ENCODE results near the gene C10orf105.

Gene C10orf105

DNA sequence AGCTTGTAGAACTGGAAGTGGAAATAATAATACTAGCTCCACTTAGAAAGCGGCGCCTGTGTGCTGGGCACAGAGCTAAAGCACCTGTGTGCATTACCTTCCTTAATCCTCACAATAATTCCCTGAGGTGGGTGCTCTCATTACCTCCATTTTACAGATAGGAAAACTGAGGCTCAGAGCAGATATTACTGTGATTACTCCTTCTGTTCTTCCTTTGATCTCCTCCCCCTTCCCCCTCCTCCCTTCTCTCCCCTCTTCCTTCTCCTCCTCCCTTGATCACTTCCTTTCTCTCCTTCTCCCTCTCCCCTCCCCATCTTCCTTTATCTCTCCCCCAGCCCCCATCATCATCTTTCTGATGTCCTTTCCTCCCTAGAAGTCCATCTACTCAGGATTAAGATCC, 55.0 kb downstream of the C10orf105 start:
- H3K9me3 Mint-ChIP-seq = peaks cover 2 to 4% of the 10 kb centered on the region in 2 donors
- H3K27me3 Mint-ChIP-seq = peaks cover 0 to 19% of the 10 kb centered on the region in 2 donors
- no peak for ATAC-seq (replicated peaks)
- no peak for DNase-seq
- H3K27ac Mint-ChIP-seq = no peak overlapping the region
- no peaks in the 10 kb centered on the region for H3K36me3 Mint-ChIP-seq
- peaks cover 17 to 19% of the 10 kb centered on the region in 2 donors for H3K4me1 Mint-ChIP-seq
- no peak overlapping the region for H3K4me3 Mint-ChIP-seq

DNA sequence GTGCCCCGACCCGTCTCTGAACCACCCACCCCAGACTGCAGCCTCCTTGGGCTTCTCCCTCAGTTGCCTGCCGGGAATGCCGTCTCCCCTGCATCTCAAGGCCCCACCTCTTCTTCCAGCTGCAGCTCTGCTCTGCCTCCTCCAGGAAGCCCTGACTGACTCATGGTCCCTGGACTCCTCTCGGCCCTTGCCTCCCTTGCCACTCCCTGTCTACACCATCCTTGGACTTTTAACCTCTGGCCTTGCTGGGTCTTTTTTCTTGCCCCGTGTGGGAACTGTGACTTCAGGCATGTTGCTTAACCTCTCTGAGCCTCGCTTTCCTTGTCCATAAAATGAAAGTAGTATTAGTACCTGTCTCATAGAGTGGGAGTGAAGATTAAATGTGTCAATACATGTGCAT, 56.3 kb downstream of the C10orf105 start:
- H3K27me3 Mint-ChIP-seq = peaks cover 0 to 22% of the 10 kb centered on the region in 2 donors
- H3K9me3 Mint-ChIP-seq = peaks cover 2 to 4% of the 10 kb centered on the region in 2 donors
- no peaks in the 10 kb centered on the region for H3K36me3 Mint-ChIP-seq
- no peak for DNase-seq
- no peak overlapping the region for H3K4me3 Mint-ChIP-seq
- no peak for ATAC-seq (replicated peaks)
- peaks cover 17 to 19% of the 10 kb centered on the region in 2 donors for H3K4me1 Mint-ChIP-seq
- no peak overlapping the region for H3K27ac Mint-ChIP-seq

DNA sequence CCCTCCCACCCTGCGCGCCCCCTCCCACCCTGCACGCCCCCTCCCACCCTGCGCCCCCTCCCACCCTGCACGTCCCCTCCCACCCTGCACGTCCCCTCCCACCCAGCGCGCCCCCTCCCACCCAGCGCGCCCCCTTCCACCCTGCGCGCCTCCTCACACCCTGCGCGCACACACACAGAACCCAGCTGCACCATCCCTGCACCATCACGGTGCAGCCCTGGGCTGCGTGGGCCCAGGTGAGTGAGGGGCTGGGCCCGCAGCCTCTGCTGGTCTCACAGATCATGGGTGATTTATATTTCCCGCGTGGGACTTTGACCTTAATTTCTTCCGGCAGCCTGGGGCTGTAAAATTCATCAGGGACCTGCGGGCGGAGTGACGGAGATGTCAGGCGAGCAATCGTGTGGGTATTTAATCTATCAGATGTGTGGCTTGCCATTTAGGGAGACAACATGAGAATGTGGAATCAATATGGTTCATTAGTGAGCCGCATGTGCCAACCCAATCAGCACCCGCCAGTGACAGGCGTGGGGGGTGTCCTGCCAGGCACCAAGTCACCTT, 57.7 kb downstream of the C10orf105 start:
- no peak for DNase-seq
- Mint-ChIP-seq H3K27me3 (peaks cover 0 to 25% of the 10 kb centered on the region in 2 donors), H3K36me3 (no peaks in the 10 kb centered on the region), H3K4me1 (peaks cover 7 to 9% of the 10 kb centered on the region in 2 donors), H3K4me3 (no peak overlapping the region), H3K27ac (no peak overlapping the region), H3K9me3 (peaks cover 2 to 4% of the 10 kb centered on the region in 2 donors)
- ATAC-seq (replicated peaks) = no peak

Measured in stimulated activated naive B cell treated with anti-CD40 and anti-IgM and Interleukin-4, amounts not matched to agents 10 μg/mL and 1 μg/mL and 100 μg/mL, for 72 hours (primary cell).